Neural progenitor cell (in vitro differentiated cells): ENCODE results near the gene LRP4.

Experiments
- CTCF ChIP-seq: fragments of 200-600 bp; sonication (generic); IDR thresholded peaks from 2 replicates; pipeline ENCODE4 v1.5.1; 2017; ENCODE audit warnings: antibody characterized with exemption, mild to moderate bottlenecking
- EZH2 ChIP-seq: fragments of 200-600 bp; sonication (generic); IDR thresholded peaks from 2 replicates; pipeline ENCODE4 v1.6.1; 2017; ENCODE audit warnings: antibody characterized with exemption, mild to moderate bottlenecking, moderate library complexity

- TF ChIP-seq CTCF (no peak), EZH2 (no peak)
Measured at GRCh38 chr11:46958777-46959176, 40.4 kb upstream of the LRP4 start.
